Left lung (tissue), 10 donors: ENCODE measurements around the gene AUP1. TPM values are rescaled to one million over a fixed set of nuclear protein-coding genes. Genes with fewer than 3 reads are reported as not detected.

Source experiments
- ATAC-seq: fragments of 200-7000 bp; cut with Tn5 transposase; one replicate; pipeline ENCODE4 v1.9.1; 2020; ENCODE audit warnings: moderate library complexity
- DNase-seq, 4 donors: peaks; one replicate each; pipeline ENCODE4 v3.0.0-alpha.2; 2013 to 2020
- H3K27ac ChIP-seq, 2 donors: fragments of 200-600 bp; sonication (generic) in 1 of 2; one replicate each; pipeline versions ENCODE4 v1.5.0 to v1.8.0; 2020 to 2021
- H3K27me3 ChIP-seq, 2 donors: fragments of 200-600 bp; sonication (generic) in 1 of 2; one replicate each; pipeline versions ENCODE4 v1.5.0 to v1.8.0; 2020 to 2021
- H3K36me3 ChIP-seq, 2 donors: fragments of 200-600 bp; sonication (generic) in 1 of 2; one replicate each; pipeline versions ENCODE4 v1.5.0 to v1.8.0; 2020 to 2021
- H3K4me1 ChIP-seq, 2 donors: fragments of 200-600 bp; one replicate each; pipeline ENCODE4 v1.8.0; 2021
- H3K4me3 ChIP-seq, 2 donors: fragments of 200-600 bp; sonication (generic) in 1 of 2; one replicate each; pipeline versions ENCODE4 v1.5.0 to v1.8.0; 2020 to 2021; ENCODE audit warnings: mild to moderate bottlenecking in 1 of 2
- H3K9me3 ChIP-seq, 2 donors: fragments of 200-600 bp; sonication (generic) in 1 of 2; one replicate each; pipeline versions ENCODE4 v1.5.0 to v1.8.0; 2020 to 2021
- intact Hi-C, 2 donors: fragments of 100-400 bp; cut with DNase I; formaldehyde crosslinking; loops; one replicate each; pipeline versions ENCODE4 v1.11.2 to v1.14.2; 2022
- polyA plus RNA-seq, 6 donors: library from polyadenylated mRNA; unstranded; fragments of 120-200 nt; gene quantifications; one replicate each; pipeline ENCODE4 v1.2.1, GENCODE V29; 2013; ENCODE audit not compliant: insufficient read length in 6 of 6
- total RNA-seq, 2 donors: library from RNA; stranded (reverse); fragmentation: NEBNext Ultra II Directional; extraction: Animal tissue kit (Norgen Biotek cat#: 25700); gene quantifications; one replicate each; pipeline ENCODE4 v1.2.1, GENCODE V29; 2021
- TF ChIP-seq, protein P1 (sequence below), 2 donors: fragments of 200-600 bp; sonication (generic) in 1 of 2; IDR thresholded peaks; one replicate each; pipeline versions ENCODE4 v1.5.0 to v1.8.0; 2021; ENCODE audit warnings: antibody characterized with exemption in 2 of 2
- donor health status: DM: no; HTN: yes; CAD: no.
- donor health status: DM: no; HTN: no; CAD: no.

Gene AUP1
- total and polyA plus RNA-seq, 8 donors, result 82.1 to 132 (median 96.1) TPM

DNA sequence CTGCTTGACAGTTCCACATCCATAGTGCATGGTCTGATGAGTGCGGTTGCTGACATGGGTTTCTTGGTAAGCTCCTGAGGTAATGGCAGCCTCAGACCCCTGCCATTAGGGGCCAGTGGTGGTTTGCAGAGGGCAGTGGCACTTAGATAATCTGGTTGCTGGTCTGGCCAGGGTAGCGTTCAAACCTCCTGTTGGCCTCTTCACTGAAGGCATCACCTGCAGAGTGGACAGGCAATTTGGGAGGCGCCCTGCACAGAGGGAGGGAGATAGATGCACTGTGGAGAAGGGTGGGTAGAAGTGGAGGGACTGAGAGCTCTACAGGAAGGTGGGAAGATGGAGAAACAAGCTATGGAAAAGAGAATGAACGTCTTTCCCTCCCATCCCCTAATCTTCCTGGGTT lies 4.0 kb upstream of the AUP1 start:
- Histone ChIP-seq H3K36me3 (peaks cover 0 to 22% of the 10 kb centered on the region in 2 donors), H3K4me1 (peaks cover 7 to 20% of the 10 kb centered on the region in 2 donors), H3K27me3 (no peaks in the 10 kb centered on the region), H3K9me3 (no peaks in the 10 kb centered on the region), H3K27ac (no peak overlapping the region), H3K4me3 (no peak overlapping the region)
- intact Hi-C loops, result no loop called here
- ATAC-seq (no peak), DNase-seq (no peak)
- TF ChIP-seq, protein P1, sequence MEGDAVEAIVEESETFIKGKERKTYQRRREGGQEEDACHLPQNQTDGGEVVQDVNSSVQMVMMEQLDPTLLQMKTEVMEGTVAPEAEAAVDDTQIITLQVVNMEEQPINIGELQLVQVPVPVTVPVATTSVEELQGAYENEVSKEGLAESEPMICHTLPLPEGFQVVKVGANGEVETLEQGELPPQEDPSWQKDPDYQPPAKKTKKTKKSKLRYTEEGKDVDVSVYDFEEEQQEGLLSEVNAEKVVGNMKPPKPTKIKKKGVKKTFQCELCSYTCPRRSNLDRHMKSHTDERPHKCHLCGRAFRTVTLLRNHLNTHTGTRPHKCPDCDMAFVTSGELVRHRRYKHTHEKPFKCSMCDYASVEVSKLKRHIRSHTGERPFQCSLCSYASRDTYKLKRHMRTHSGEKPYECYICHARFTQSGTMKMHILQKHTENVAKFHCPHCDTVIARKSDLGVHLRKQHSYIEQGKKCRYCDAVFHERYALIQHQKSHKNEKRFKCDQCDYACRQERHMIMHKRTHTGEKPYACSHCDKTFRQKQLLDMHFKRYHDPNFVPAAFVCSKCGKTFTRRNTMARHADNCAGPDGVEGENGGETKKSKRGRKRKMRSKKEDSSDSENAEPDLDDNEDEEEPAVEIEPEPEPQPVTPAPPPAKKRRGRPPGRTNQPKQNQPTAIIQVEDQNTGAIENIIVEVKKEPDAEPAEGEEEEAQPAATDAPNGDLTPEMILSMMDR (IDR thresholded peaks at IDR 0.05), result no peak

DNA sequence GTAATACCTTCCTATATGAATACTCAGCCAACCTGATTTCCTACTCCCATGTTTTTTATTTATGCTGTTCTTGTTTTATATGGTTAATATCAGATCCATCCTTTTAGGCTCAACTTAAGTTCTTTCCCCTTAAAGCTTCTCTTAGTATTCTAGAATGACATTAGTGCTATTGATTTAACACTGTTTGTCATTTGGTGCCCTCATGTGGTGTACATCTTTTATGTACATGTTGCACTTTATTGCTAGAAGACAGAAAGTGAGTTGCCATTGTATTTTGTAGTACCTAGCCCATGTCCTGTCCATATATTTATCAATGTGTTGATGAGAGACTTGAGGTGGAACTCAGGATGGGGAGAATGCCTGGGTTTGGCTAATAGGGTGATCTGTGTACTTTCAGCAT lies 2.7 kb upstream of the AUP1 start:
- intact Hi-C loops, result no loop called here

DNA sequence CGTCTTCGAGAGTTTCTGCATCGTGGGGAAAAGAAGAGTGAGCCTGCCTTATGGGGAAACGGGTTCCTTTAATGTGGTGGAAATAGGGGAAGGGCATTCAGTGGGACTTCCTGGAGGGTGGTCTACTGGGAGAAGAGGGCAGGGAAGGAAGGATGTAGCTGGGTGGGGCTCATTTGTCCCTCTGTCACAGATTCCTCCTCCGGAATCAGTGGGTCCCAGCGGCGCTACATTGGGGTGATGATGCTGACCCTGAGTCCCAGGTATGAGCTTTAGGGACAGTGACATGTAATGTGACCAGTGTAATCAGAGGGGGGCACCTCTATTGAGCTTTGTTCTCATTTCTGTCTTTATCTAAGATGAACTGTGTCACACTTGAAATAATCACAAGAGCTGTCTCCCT lies 2.2 kb upstream of the AUP1 start:
- H3K4me3 ChIP-seq, result peak overlapping the region in 1 of 2 donors; percentile 89
- H3K36me3 ChIP-seq, result peaks cover 0 to 33% of the 10 kb centered on the region in 2 donors
- no peak for ATAC-seq
- no peak for DNase-seq
- TF ChIP-seq, protein P1 (IDR thresholded peaks at IDR 0.05), result no peak
- H3K27me3 ChIP-seq, result no peaks in the 10 kb centered on the region
- no peak overlapping the region for H3K27ac ChIP-seq
- peaks cover 11 to 30% of the 10 kb centered on the region in 2 donors for H3K4me1 ChIP-seq
- intact Hi-C loops, result no loop called here
- H3K9me3 ChIP-seq, result no peaks in the 10 kb centered on the region

More for the DNA sequence above, 2.7 kb upstream of the AUP1 start:
- no peaks in the 10 kb centered on the region for H3K9me3 ChIP-seq
- peaks cover 11 to 30% of the 10 kb centered on the region in 2 donors for H3K4me1 ChIP-seq
- peak in 1 of 4 donors; percentile 29 for DNase-seq
- H3K27ac ChIP-seq, result no peak overlapping the region
- H3K36me3 ChIP-seq, result peaks cover 0 to 27% of the 10 kb centered on the region in 2 donors
- no peak for ATAC-seq
- H3K27me3 ChIP-seq, result no peaks in the 10 kb centered on the region
- TF ChIP-seq, protein P1 (IDR thresholded peaks at IDR 0.05), result no peak
- H3K4me3 ChIP-seq, result no peak overlapping the region

DNA sequence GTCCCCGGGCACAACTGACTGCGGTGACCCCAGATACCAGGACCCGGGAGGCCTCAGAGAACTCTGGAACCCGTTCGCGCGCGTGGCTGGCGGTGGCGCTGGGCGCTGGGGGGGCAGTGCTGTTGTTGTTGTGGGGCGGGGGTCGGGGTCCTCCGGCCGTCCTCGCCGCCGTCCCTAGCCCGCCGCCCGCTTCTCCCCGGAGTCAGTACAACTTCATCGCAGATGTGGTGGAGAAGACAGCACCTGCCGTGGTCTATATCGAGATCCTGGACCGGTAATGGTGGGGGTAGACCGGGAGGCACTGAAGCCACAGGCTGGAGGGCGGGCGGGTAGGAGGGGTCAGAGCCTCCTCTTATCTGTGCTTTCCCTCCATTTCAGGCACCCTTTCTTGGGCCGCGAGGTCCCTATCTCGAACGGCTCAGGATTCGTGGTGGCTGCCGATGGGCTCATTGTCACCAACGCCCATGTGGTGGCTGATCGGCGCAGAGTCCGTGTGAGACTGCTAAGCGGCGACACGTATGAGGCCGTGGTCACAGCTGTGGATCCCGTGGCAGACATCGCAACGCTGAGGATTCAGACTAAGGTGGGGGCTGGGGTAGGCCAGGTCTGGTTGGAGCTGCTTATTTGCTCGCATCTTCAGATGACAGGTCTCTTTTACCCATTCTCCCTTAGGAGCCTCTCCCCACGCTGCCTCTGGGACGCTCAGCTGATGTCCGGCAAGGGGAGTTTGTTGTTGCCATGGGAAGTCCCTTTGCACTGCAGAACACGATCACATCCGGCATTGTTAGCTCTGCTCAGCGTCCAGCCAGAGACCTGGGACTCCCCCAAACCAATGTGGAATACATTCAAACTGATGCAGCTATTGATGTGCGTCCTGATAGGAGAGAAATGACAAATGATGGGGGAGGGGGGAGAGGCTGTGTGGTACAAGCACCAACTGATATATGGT lies 1.0 kb upstream of the AUP1 start:
- peaks cover 11 to 30% of the 10 kb centered on the region in 2 donors for H3K4me1 ChIP-seq
- H3K27me3 ChIP-seq, result no peaks in the 10 kb centered on the region
- no peaks in the 10 kb centered on the region for H3K9me3 ChIP-seq
- peaks cover 0 to 44% of the 10 kb centered on the region in 2 donors for H3K36me3 ChIP-seq
- intact Hi-C loops, result no loop called here
- TF ChIP-seq, protein P1 (IDR thresholded peaks at IDR 0.05), result no peak
- peak overlapping the region; percentile 83 to 94 for H3K27ac ChIP-seq
- peak; percentile 32 for ATAC-seq
- peak in 3 of 4 donors; percentile 38 to 84 (median 59) for DNase-seq
- peak overlapping the region; percentile 89 to 92 for H3K4me3 ChIP-seq
